ENCODE measurements around the gene C1QTNF4. TPM values are rescaled to one million over a fixed set of nuclear protein-coding genes. Genes with fewer than 3 reads are reported as not detected.
A peak's percentile ranks its signal among the peaks of the same experiment; 100 is the strongest.

The C1QTNF4 gene
- total RNA-seq, 1 donor from 2014 or later = 1.3 TPM

GRCh38 chr11:47628026-47628425 is 33.8 kb upstream of the C1QTNF4 start:
- intact Hi-C loops (cut with DNase I) = no loop called here
- TF ChIP-seq, protein P1, sequence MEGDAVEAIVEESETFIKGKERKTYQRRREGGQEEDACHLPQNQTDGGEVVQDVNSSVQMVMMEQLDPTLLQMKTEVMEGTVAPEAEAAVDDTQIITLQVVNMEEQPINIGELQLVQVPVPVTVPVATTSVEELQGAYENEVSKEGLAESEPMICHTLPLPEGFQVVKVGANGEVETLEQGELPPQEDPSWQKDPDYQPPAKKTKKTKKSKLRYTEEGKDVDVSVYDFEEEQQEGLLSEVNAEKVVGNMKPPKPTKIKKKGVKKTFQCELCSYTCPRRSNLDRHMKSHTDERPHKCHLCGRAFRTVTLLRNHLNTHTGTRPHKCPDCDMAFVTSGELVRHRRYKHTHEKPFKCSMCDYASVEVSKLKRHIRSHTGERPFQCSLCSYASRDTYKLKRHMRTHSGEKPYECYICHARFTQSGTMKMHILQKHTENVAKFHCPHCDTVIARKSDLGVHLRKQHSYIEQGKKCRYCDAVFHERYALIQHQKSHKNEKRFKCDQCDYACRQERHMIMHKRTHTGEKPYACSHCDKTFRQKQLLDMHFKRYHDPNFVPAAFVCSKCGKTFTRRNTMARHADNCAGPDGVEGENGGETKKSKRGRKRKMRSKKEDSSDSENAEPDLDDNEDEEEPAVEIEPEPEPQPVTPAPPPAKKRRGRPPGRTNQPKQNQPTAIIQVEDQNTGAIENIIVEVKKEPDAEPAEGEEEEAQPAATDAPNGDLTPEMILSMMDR (IDR thresholded peaks at IDR 0.05) = no peak
- H3K27me3 ChIP-seq (ENCODE audit: low read depth) = no peaks in the 10 kb centered on the region
- peaks cover 97% of the 10 kb centered on the region for H3K36me3 ChIP-seq
- no peak overlapping the region for H3K27ac ChIP-seq
- no peak overlapping the region for H3K4me3 ChIP-seq
- no peaks in the 10 kb centered on the region for H3K4me1 ChIP-seq
- no peak for ATAC-seq
- DNase-seq = no peak
- no peaks in the 10 kb centered on the region for H3K9me3 ChIP-seq

DNA sequence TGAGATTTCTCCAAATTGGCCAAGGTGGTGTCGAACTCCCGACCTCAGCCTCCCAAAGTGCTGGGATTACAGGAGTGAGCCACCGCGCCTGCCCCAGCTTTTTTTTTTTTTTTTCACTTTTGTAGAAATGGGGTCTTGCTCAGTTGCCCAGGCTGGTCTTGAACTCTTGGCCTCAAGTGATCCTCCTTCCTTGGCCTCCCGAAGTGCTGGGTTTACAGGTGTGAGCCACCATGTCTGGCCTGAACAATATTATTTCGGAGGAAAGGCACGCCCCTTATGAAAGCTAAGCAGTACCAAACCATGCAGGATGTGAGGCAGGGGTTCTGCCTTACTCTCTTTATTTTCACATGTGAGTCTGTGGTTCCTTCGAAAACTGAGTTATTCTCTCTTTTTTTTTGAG is 32.0 kb upstream of the C1QTNF4 start:
- H3K27me3 ChIP-seq (ENCODE audit: low read depth) = no peaks in the 10 kb centered on the region
- peaks cover 100% of the 10 kb centered on the region for H3K36me3 ChIP-seq
- intact Hi-C loops (cut with DNase I) = no loop called here
- H3K27ac ChIP-seq = no peak overlapping the region
- no peaks in the 10 kb centered on the region for H3K4me1 ChIP-seq
- DNase-seq (no peak), ATAC-seq (no peak)
- no peaks in the 10 kb centered on the region for H3K9me3 ChIP-seq
- no peak overlapping the region for H3K4me3 ChIP-seq
- TF ChIP-seq, protein P1 (IDR thresholded peaks at IDR 0.05) = no peak

GRCh38 chr11:47620836-47621378 is 26.7 kb upstream of the C1QTNF4 start:
- Histone ChIP-seq H3K27ac (no peak overlapping the region), H3K4me3 (no peak overlapping the region), H3K36me3 (peaks cover 97% of the 10 kb centered on the region), H3K27me3 (ENCODE audit: low read depth) (no peaks in the 10 kb centered on the region), H3K9me3 (no peaks in the 10 kb centered on the region), H3K4me1 (peaks cover 6% of the 10 kb centered on the region)
- intact Hi-C loops (cut with DNase I) = no loop called here
- TF ChIP-seq, protein P1 (IDR thresholded peaks at IDR 0.05) = no peak
- ATAC-seq (no peak), DNase-seq (no peak)

- H3K27me3 ChIP-seq (ENCODE audit: low read depth) = no peaks in the 10 kb centered on the region
- TF ChIP-seq, protein P1 (IDR thresholded peaks at IDR 0.05) = no peak
- H3K4me3 ChIP-seq = no peak overlapping the region
- no peak for ATAC-seq
- H3K36me3 ChIP-seq = peaks cover 62% of the 10 kb centered on the region
- intact Hi-C loops (cut with DNase I) = no loop called here
- H3K4me1 ChIP-seq = peaks cover 6% of the 10 kb centered on the region
- no peak for DNase-seq
- no peak overlapping the region for H3K27ac ChIP-seq
- no peaks in the 10 kb centered on the region for H3K9me3 ChIP-seq
These were observed 23.2 kb upstream of the C1QTNF4 start for GRCh38 chr11:47617417-47617809.

DNA sequence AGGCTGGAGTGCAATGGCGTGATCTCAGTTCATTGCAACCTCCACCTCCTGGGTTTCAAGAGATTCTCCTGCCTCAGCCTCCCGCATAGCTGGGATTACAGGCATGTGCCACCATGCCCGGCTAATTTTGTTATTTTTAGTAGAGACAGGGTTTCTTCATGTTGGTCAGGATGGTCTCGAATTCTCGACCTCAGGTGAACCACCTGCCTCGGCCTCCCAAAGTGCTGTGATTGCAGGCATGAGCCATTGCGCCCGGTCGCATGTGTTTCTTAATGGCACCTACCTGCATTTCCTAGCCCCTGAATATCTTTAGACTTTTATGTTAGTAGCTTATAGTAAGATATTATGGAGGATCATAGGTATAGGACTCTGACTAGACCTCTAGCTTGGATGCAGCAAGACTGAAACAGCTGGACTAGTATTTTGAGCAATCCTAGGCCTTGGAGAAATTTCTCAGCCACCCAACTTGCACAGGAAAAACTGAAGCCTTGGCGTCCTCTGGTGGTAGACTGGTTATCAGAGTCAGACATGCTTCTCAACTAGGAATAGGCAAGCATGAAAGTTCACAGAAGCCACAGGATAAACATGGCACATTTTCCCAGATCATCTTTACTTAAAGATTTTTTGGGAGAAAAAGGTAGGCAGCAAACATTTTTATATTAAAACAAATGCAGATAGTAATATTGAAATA is 22.7 kb upstream of the C1QTNF4 start:
- Histone ChIP-seq H3K4me3 (no peak overlapping the region), H3K27ac (no peak overlapping the region), H3K4me1 (peaks cover 6% of the 10 kb centered on the region), H3K36me3 (peaks cover 57% of the 10 kb centered on the region), H3K9me3 (no peaks in the 10 kb centered on the region), H3K27me3 (ENCODE audit: low read depth) (no peaks in the 10 kb centered on the region)
- intact Hi-C loops (cut with DNase I) = no loop called here
- ATAC-seq (peak; percentile 52), DNase-seq (no peak)
- TF ChIP-seq, protein P1 (IDR thresholded peaks at IDR 0.05) = peak; percentile 58

All from lower lobe of right lung (tissue), 2 donors.